Lower leg skin (tissue), 3 donors: ENCODE results near the gene SLC38A11.

ENCODE experiments used
- POLR2A ChIP-seq, 2 donors: fragments of 450-650 bp; IDR thresholded peaks; one replicate each; pipeline ENCODE4 v1.6.1; 2016 to 2017; ENCODE audit warnings: antibody characterized with exemption in 2 of 2, mild to moderate bottlenecking in 1 of 2, moderate library complexity in 1 of 2
- TF ChIP-seq, protein P1 (sequence below), 3 donors: fragments of 450-650 bp; IDR thresholded peaks; one replicate each; pipeline ENCODE4 v1.5.1; 2016; ENCODE audit warnings: antibody characterized with exemption in 3 of 3, mild to moderate bottlenecking in 3 of 3, moderate library complexity in 2 of 3

DNA sequence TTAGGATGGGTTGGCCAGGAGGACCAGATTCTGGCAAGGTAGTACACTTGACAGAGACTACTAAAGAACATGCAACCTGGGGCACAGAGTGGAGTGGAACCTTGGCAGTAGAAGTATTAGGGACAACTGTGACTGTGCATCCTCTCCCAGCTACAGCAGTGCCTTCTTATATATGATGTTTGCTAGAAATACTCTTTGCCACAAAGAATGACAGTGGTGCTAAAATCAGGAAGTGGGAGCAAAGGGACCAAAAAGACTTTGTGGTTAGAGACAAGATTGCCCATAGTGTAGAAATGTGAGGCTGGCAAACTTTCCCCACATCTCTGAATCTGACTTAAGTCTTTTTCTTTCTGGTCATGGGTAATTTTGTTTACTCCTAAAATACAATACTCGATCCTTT, 9.4 kb upstream of the SLC38A11 start:
- TF ChIP-seq, protein P1, sequence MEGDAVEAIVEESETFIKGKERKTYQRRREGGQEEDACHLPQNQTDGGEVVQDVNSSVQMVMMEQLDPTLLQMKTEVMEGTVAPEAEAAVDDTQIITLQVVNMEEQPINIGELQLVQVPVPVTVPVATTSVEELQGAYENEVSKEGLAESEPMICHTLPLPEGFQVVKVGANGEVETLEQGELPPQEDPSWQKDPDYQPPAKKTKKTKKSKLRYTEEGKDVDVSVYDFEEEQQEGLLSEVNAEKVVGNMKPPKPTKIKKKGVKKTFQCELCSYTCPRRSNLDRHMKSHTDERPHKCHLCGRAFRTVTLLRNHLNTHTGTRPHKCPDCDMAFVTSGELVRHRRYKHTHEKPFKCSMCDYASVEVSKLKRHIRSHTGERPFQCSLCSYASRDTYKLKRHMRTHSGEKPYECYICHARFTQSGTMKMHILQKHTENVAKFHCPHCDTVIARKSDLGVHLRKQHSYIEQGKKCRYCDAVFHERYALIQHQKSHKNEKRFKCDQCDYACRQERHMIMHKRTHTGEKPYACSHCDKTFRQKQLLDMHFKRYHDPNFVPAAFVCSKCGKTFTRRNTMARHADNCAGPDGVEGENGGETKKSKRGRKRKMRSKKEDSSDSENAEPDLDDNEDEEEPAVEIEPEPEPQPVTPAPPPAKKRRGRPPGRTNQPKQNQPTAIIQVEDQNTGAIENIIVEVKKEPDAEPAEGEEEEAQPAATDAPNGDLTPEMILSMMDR (IDR thresholded peaks at IDR 0.05), result no peak
- TF ChIP-seq POLR2A (IDR thresholded peaks at IDR 0.05), result no peak
